Caco-2 (cell line): ENCODE data around the gene SLC7A4. TPM values are rescaled to one million over a fixed set of nuclear protein-coding genes. Genes with fewer than 3 reads are reported as not detected.

Experiments
- BruUV-seq: library from RNA; stranded (reverse); fragments of 400-500 nt; replicated peaks from 2 replicates; lab custom pipeline; 2021; lab: Mats Ljungman, UMichigan
- CTCF ChIA-PET: fragments of 300-600 bp; sonication (Branson Sonifier 250); formaldehyde crosslinking; loops from one replicate; lab custom pipeline; 2022; ENCODE audit warnings: antibody characterized with exemption; lab: Charles Lee
- POLR2A ChIA-PET: fragments of 300-600 bp; sonication (Branson Sonifier 250); formaldehyde crosslinking; loops from one replicate; lab custom pipeline; 2022; ENCODE audit warnings: antibody characterized with exemption; lab: Charles Lee
- DNase-seq, 2 experiments: peaks; one replicate each; pipeline versions ENCODE4 v3.0.0 to v3.0.0-alpha.2; 2020 to 2022
- H3K27me3 ChIP-seq: replicated peaks from 2 replicates; pipeline ENCODE4 v1.6.0; 2011; ENCODE audit warnings: low read length; ENCODE audit not compliant: control insufficient read depth, insufficient read depth
- H3K36me3 ChIP-seq: 2 replicates; pipeline ENCODE4 v1.5.1; 2011; ENCODE audit warnings: low read length; ENCODE audit not compliant: control insufficient read depth, insufficient read depth
- H3K4me1 ChIP-seq: fragments of 250-450 bp; sonication (Bioruptor Pico); 2 replicates; pipeline ENCODE4 v1.5.1; 2020; ENCODE audit warnings: mild to moderate bottlenecking
- H3K4me3 ChIP-seq: 2 replicates; pipeline ENCODE4 v1.5.1; 2011; ENCODE audit warnings: low read depth, mild to moderate bottlenecking, control low read depth, low read length
- H3K9me3 ChIP-seq: fragments of 250-450 bp; sonication (Bioruptor Pico); 2 replicates; pipeline ENCODE4 v1.5.1; 2020; ENCODE audit warnings: mild to moderate bottlenecking, moderate library complexity
- H3K27ac Mint-ChIP-seq: one replicate; pipeline ENCODE4 v1.8.0; 2022; ENCODE audit warnings: mixed read lengths; ENCODE audit not compliant: unreplicated experiment
- H3K27me3 Mint-ChIP-seq: one replicate; pipeline ENCODE4 v1.8.0; 2022; ENCODE audit warnings: mixed read lengths; ENCODE audit not compliant: insufficient read depth, unreplicated experiment
- H3K36me3 Mint-ChIP-seq: one replicate; pipeline ENCODE4 v1.8.0; 2022; ENCODE audit warnings: mild to moderate bottlenecking, mixed read lengths; ENCODE audit not compliant: insufficient read depth, unreplicated experiment
- H3K4me1 Mint-ChIP-seq: one replicate; pipeline ENCODE4 v1.8.0; 2022; ENCODE audit warnings: low read depth, mixed read lengths; ENCODE audit not compliant: unreplicated experiment
- H3K4me3 Mint-ChIP-seq: one replicate; pipeline ENCODE4 v1.8.0; 2022; ENCODE audit warnings: mild to moderate bottlenecking, moderate library complexity, mixed read lengths; ENCODE audit not compliant: unreplicated experiment
- H3K9me3 Mint-ChIP-seq: one replicate; pipeline ENCODE4 v1.8.0; 2022; ENCODE audit warnings: mixed read lengths; ENCODE audit not compliant: unreplicated experiment
- CTCF ChIP-seq, 2 experiments: fragments of 200-600 bp in 1 of 2; IDR thresholded peaks; 1 replicate in 1 of 2; 2 replicates in 1 of 2; pipeline versions ENCODE4 v1.5.1 to v1.8.0; 2011 to 2022; ENCODE audit warnings: antibody characterized with exemption in 1 of 2, control low read depth in 1 of 2, inconsistent platforms in 1 of 2, low read depth in 1 of 2, low read length in 1 of 2, mild to moderate bottlenecking in 1 of 2, moderate library complexity in 1 of 2; ENCODE audit not compliant: insufficient read depth in 1 of 2, severe bottlenecking in 1 of 2, unreplicated experiment in 1 of 2
- intact Hi-C: fragments of 100-400 bp; cut with micrococcal nuclease; formaldehyde crosslinking; loops from one replicate; pipeline ENCODE4 v1.10.0; 2022; ENCODE audit not compliant: unreplicated experiment
- total RNA-seq: library from RNA; stranded (reverse); gene quantifications from 2 replicates; pipeline ENCODE4 v1.2.3, GENCODE V29; 2022

The SLC7A4 gene
- total RNA-seq, 1 experiment from 2014 or later, result 1.9 TPM

GRCh38 chr22:21018314-21018713 lies 14.0 kb downstream of the SLC7A4 start:
- peaks cover 7% of the 10 kb centered on the region for H3K36me3 Mint-ChIP-seq
- H3K27ac Mint-ChIP-seq, result no peak overlapping the region
- intact Hi-C loops, result no loop called here
- H3K36me3 ChIP-seq, result no peaks in the 10 kb centered on the region
- H3K27me3 Mint-ChIP-seq, result no peaks in the 10 kb centered on the region
- POLR2A ChIA-PET, result no interaction called here
- no peaks in the 10 kb centered on the region for H3K27me3 ChIP-seq
- TF ChIP-seq CTCF (IDR thresholded peaks at IDR 0.05; ENCODE audit: insufficient read depth in 1 of 2, low read depth in 1 of 2, low read length in 1 of 2, severe bottlenecking in 1 of 2, unreplicated experiment in 1 of 2), result no peak
- BruUV-seq, result no TSS peak
- H3K9me3 ChIP-seq, result peaks cover 4% of the 10 kb centered on the region; the same call in 1 of the 2 replicates
- H3K4me1 Mint-ChIP-seq, result peaks cover 17% of the 10 kb centered on the region
- no peak overlapping the region for H3K4me3 Mint-ChIP-seq
- no peak overlapping the region for H3K4me3 ChIP-seq
- no peaks in the 10 kb centered on the region for H3K9me3 Mint-ChIP-seq
- DNase-seq, result no peak
- CTCF ChIA-PET, result interaction anchor here (0.9 kb wide), 1 partner anchor 133 kb away, joined by 3 read pairs; no protein-coding TSS in a partner anchor
- H3K4me1 ChIP-seq, result peaks cover 13% of the 10 kb centered on the region; the same call in 1 of the 2 replicates

GRCh38 chr22:21016644-21017420 lies 15.5 kb downstream of the SLC7A4 start:
- TF ChIP-seq CTCF (IDR thresholded peaks at IDR 0.05; ENCODE audit: insufficient read depth in 1 of 2, low read depth in 1 of 2, low read length in 1 of 2, severe bottlenecking in 1 of 2, unreplicated experiment in 1 of 2), result no peak
- peaks cover 17% of the 10 kb centered on the region for H3K4me1 Mint-ChIP-seq
- no peaks in the 10 kb centered on the region for H3K27me3 Mint-ChIP-seq
- no peak overlapping the region for H3K4me3 ChIP-seq
- H3K36me3 ChIP-seq, result no peaks in the 10 kb centered on the region
- no TSS peak for BruUV-seq
- ChIA-PET CTCF (no interaction called here), POLR2A (no interaction called here)
- H3K9me3 ChIP-seq, result peaks cover 4% of the 10 kb centered on the region; the same call in 1 of the 2 replicates
- H3K4me3 Mint-ChIP-seq, result no peak overlapping the region
- H3K9me3 Mint-ChIP-seq, result no peaks in the 10 kb centered on the region
- H3K27ac Mint-ChIP-seq, result no peak overlapping the region
- H3K27me3 ChIP-seq, result no peaks in the 10 kb centered on the region
- peak in 1 of 2 experiments; percentile 21 for DNase-seq
- intact Hi-C loops, result no loop called here
- H3K36me3 Mint-ChIP-seq, result peaks cover 7% of the 10 kb centered on the region
- peaks cover 13% of the 10 kb centered on the region; the same call in 1 of the 2 replicates for H3K4me1 ChIP-seq

- Histone ChIP-seq H3K4me3 (no peak overlapping the region), H3K36me3 (no peaks in the 10 kb centered on the region), H3K27me3 (no peaks in the 10 kb centered on the region), H3K4me1 (peaks cover 13% of the 10 kb centered on the region; the same call in 1 of the 2 replicates), H3K9me3 (peaks cover 4% of the 10 kb centered on the region; the same call in 1 of the 2 replicates)
- POLR2A ChIA-PET, result no interaction called here
- Mint-ChIP-seq H3K27me3 (no peaks in the 10 kb centered on the region), H3K27ac (no peak overlapping the region), H3K4me3 (peak overlapping the region; percentile 79), H3K36me3 (peaks cover 7% of the 10 kb centered on the region), H3K9me3 (no peaks in the 10 kb centered on the region), H3K4me1 (peaks cover 17% of the 10 kb centered on the region)
- TF ChIP-seq CTCF (IDR thresholded peaks at IDR 0.05; ENCODE audit: insufficient read depth in 1 of 2, low read depth in 1 of 2, low read length in 1 of 2, severe bottlenecking in 1 of 2, unreplicated experiment in 1 of 2), result no peak
- intact Hi-C loops, result no loop called here
- no TSS peak for BruUV-seq
- DNase-seq, result no peak
- CTCF ChIA-PET, result interaction anchor here (1.1 kb wide), 1 partner anchor 130 kb away, joined by 4 read pairs; no protein-coding TSS in a partner anchor
These were observed 16.8 kb downstream of the SLC7A4 start for GRCh38 chr22:21015466-21016006.
